ENCODE results near the gene RBBP5.

Gene RBBP5

GRCh38 chr1:205128050-205128449 lies 6.3 kb upstream of the RBBP5 start:
- no peak for DNase-seq

- DNase-seq: no peak
These were observed 5.9 kb upstream of the RBBP5 start for GRCh38 chr1:205127646-205128045.

- no peak for DNase-seq
These were observed 2.9 kb upstream of the RBBP5 start for GRCh38 chr1:205124726-205125125.

- DNase-seq: no peak
These were observed 708 bp upstream of the RBBP5 start for GRCh38 chr1:205122489-205122882.

GRCh38 chr1:205118752-205119151 lies 3.0 kb downstream of the RBBP5 start:
- DNase-seq: no peak

GRCh38 chr1:205111354-205111753 lies 10.4 kb downstream of the RBBP5 start:
- DNase-seq: no peak

- no peak for DNase-seq
These were observed 12.1 kb downstream of the RBBP5 start for GRCh38 chr1:205109711-205110110.

- no peak for DNase-seq
These were observed 12.5 kb downstream of the RBBP5 start for GRCh38 chr1:205109269-205109668.

GRCh38 chr1:205108464-205108863 lies 13.3 kb downstream of the RBBP5 start:
- no peak for DNase-seq

- no peak for DNase-seq
These were observed 14.5 kb downstream of the RBBP5 start for GRCh38 chr1:205107327-205107726.

- DNase-seq: no peak
These were observed 19.4 kb downstream of the RBBP5 start for GRCh38 chr1:205102404-205102803.

- no peak for DNase-seq
These were observed 23.5 kb downstream of the RBBP5 start for GRCh38 chr1:205098242-205098641.

- DNase-seq: no peak
These were observed 26.4 kb downstream of the RBBP5 start for GRCh38 chr1:205095422-205095821.

- no peak for DNase-seq
These were observed 30.6 kb downstream of the RBBP5 start for GRCh38 chr1:205091043-205091740.

- no peak for DNase-seq
These were observed 33.4 kb downstream of the RBBP5 start for GRCh38 chr1:205088341-205088740.

- DNase-seq: no peak
These were observed 37.4 kb downstream of the RBBP5 start, which contains the start of gene TMEM81 for GRCh38 chr1:205084360-205084759. Gene TMEM81 (minus strand): TSS chr1:205084460. CDS start chr1:205084320, 140 bp downstream.

- DNase-seq: no peak
These were observed 39.3 kb downstream of the RBBP5 start for GRCh38 chr1:205082431-205082830.

- DNase-seq: no peak
These were observed 43.9 kb downstream of the RBBP5 start for GRCh38 chr1:205077934-205078311.

GRCh38 chr1:205077158-205077933 lies 44.4 kb downstream of the RBBP5 start:
- no peak for DNase-seq

- DNase-seq: no peak
These were observed 45.5 kb downstream of the RBBP5 start for GRCh38 chr1:205076245-205076761.

GRCh38 chr1:205075642-205076155 lies 46.1 kb downstream of the RBBP5 start:
- DNase-seq: no peak

GRCh38 chr1:205074513-205074912 lies 47.3 kb downstream of the RBBP5 start:
- DNase-seq: no peak

- DNase-seq: no peak
These were observed 47.7 kb downstream of the RBBP5 start for GRCh38 chr1:205074084-205074483.

GRCh38 chr1:205073511-205073910 lies 48.3 kb downstream of the RBBP5 start:
- DNase-seq: no peak
